HepG2 (cell line): ENCODE results near the gene PI3. TPM values are rescaled to one million over a fixed set of nuclear protein-coding genes. Genes with fewer than 3 reads are reported as not detected.

Experiments used
- ATAC-seq: fragments of 200-7000 bp; cut with Tn5 transposase; 3 replicates; pipeline ENCODE4 v1.9.1; 2020; ENCODE audit warnings: mild to moderate bottlenecking, moderate library complexity
- BruUV-seq: library from RNA; stranded (reverse); fragments of 400-500 nt; replicated peaks from 2 replicates; lab custom pipeline; 2021; lab: Mats Ljungman, UMichigan
- CTCF ChIA-PET: fragments of 300-600 bp; formaldehyde crosslinking; extraction: SDS; loops from one replicate; lab custom pipeline; 2021; ENCODE audit warnings: low total read pairs, inconsistent platforms, low intra/inter-chr PET ratio; lab: Yijun Ruan, JAX
- POLR2A ChIA-PET: fragments of 350-600 bp; sonication (Branson Sonifier 250); formaldehyde crosslinking; loops from one replicate; lab custom pipeline; 2020; ENCODE audit warnings: antibody characterized with exemption, inconsistent platforms; lab: Yijun Ruan, JAX
- DNase-seq: peaks from one replicate; pipeline ENCODE4 v3.0.0-alpha.2; 2015; ENCODE audit warnings: low spot score
- FAIRE-seq: peaks from 3 replicates; lab custom pipeline; 2011; peaks lifted over from hg19 to GRCh38; lab: Jason Lieb, UNC
- H2AFZ ChIP-seq: one replicate; pipeline ENCODE4 v1.6.1; 2011; ENCODE audit warnings: low read length, inconsistent platforms
- H3K27ac ChIP-seq: fragments of 300-600 bp; 3 replicates; pipeline ENCODE4 v1.8.0; 2011; ENCODE audit warnings: mixed run types, mild to moderate bottlenecking, mixed read lengths, low read length, inconsistent platforms; ENCODE audit not compliant: insufficient read depth; ENCODE audit errors: extremely low read length
- H3K27me3 ChIP-seq, 2 experiments: fragments of 200-600 bp in 1 of 2; 2 replicates in 1 of 2; 3 replicates in 1 of 2; pipeline versions ENCODE4 v1.6.0 to v1.8.0; 2011; ENCODE audit warnings: low read length in 2 of 2, mild to moderate bottlenecking in 2 of 2, moderate library complexity in 2 of 2, inconsistent platforms in 1 of 2; ENCODE audit not compliant: insufficient read depth in 2 of 2, control insufficient read depth in 1 of 2
- H3K36me3 ChIP-seq, 2 experiments: fragments of 200-600 bp in 1 of 2; replicated peaks in 1 of 2; 2 replicates in 1 of 2; 3 replicates in 1 of 2; pipeline versions ENCODE4 v1.5.1 to v1.8.0; 2011; ENCODE audit warnings: low read length in 2 of 2, inconsistent platforms in 1 of 2; ENCODE audit not compliant: insufficient read depth in 2 of 2, control insufficient read depth in 1 of 2
- H3K4me1 ChIP-seq: 2 replicates; pipeline ENCODE4 v1.5.1; 2012; ENCODE audit warnings: low read length, inconsistent platforms; ENCODE audit not compliant: insufficient read depth
- H3K4me2 ChIP-seq: 2 replicates; pipeline ENCODE4 v1.6.0; 2011; ENCODE audit warnings: low read depth, low read length, inconsistent platforms
- H3K4me3 ChIP-seq, 3 experiments: fragments of 200-600 bp in 1 of 3; sonication (generic), shearing (Covaris generic) in 1 of 3; replicated peaks in 1 of 3; 2 replicates each; pipeline ENCODE4 v1.5.1; 2011 to 2016; ENCODE audit warnings: low read length in 3 of 3, inconsistent platforms in 2 of 3, low read depth in 2 of 3, mild to moderate bottlenecking in 2 of 3, control low read depth in 1 of 3, mixed read lengths in 1 of 3; ENCODE audit not compliant: insufficient read depth in 1 of 3
- H3K79me2 ChIP-seq: one replicate; pipeline ENCODE4 v1.6.1; 2011; ENCODE audit warnings: low read length, inconsistent platforms; ENCODE audit not compliant: insufficient read depth
- H3K9ac ChIP-seq: 2 replicates; pipeline ENCODE4 v1.6.0; 2011; ENCODE audit warnings: mild to moderate bottlenecking, low read depth, low read length, inconsistent platforms; ENCODE audit not compliant: insufficient read depth
- H3K9me3 ChIP-seq: 2 replicates; pipeline ENCODE4 v1.5.1; 2012; ENCODE audit warnings: mild to moderate bottlenecking, low read length
- H4K20me1 ChIP-seq: 2 replicates; pipeline ENCODE4 v1.6.0; 2011; ENCODE audit warnings: inconsistent platforms, mild to moderate bottlenecking, low read length, moderate library complexity; ENCODE audit not compliant: insufficient read depth
- ARID3A ChIP-seq: IDR thresholded peaks from 2 replicates; pipeline ENCODE4 v1.6.1; 2012; ENCODE audit warnings: low read depth, low read length, improper control_type of control experiment
- CHD4 ChIP-seq: fragments of 200-600 bp; sonication (generic); IDR thresholded peaks from 2 replicates; pipeline ENCODE4 v1.7.0; 2017; ENCODE audit warnings: mild to moderate bottlenecking, low read length, borderline replicate concordance
- DPF2 ChIP-seq: sonication (generic); formaldehyde crosslinking; IDR thresholded peaks from 2 replicates; pipeline ENCODE4 v1.4.0; 2020; ENCODE audit warnings: mild to moderate bottlenecking, low read depth, missing genetic modification reagents, borderline replicate concordance
- GATAD2A ChIP-seq: IDR thresholded peaks from 2 replicates; pipeline ENCODE4 v1.6.1; 2016
- KDM3A ChIP-seq: IDR thresholded peaks from 2 replicates; pipeline ENCODE4 v1.6.1; 2018; ENCODE audit warnings: low read depth, missing compliant biosample characterization
- KDM5B ChIP-seq: sonication (generic); formaldehyde crosslinking; IDR thresholded peaks from 2 replicates; pipeline ENCODE4 v1.4.0; 2020; ENCODE audit warnings: missing genetic modification reagents, mild to moderate bottlenecking, borderline replicate concordance
- MAFK ChIP-seq, 2 experiments: IDR thresholded peaks in 1 of 2; conservative IDR thresholded peaks in 1 of 2; 2 replicates each; pipeline ENCODE4 v1.6.1; 2011; ENCODE audit warnings: improper control_type of control experiment in 2 of 2, low read length in 2 of 2
- NR2F6 ChIP-seq, 2 experiments: IDR thresholded peaks; 2 replicates each; pipeline ENCODE4 v1.6.1; 2016; ENCODE audit warnings: antibody characterized with exemption in 1 of 2, mild to moderate bottlenecking in 1 of 2
- TAF1 ChIP-seq: sonication (generic); formaldehyde crosslinking; IDR thresholded peaks from 2 replicates; pipeline ENCODE4 v1.4.0; 2020; ENCODE audit warnings: missing genetic modification reagents
- U2AF1 ChIP-seq: fragments of 200-400 bp; formaldehyde crosslinking; optimal IDR thresholded peaks from 2 replicates; pipeline ENCODE3; 2017; ENCODE audit warnings: mild to moderate bottlenecking, low read depth, low read length
- ZNF124 ChIP-seq: sonication (generic); formaldehyde crosslinking; IDR thresholded peaks from 2 replicates; pipeline ENCODE4 v1.4.0; 2020; ENCODE audit warnings: missing genetic modification reagents
- WGBS: methylation state at CpG from one replicate; pipeline ENCODE4 v1.1.6; 2017; ENCODE audit warnings: low lambda C conversion rate; 5-methylcytosine and 5-hydroxymethylcytosine counted together
- in situ Hi-C: cut with HindIII; loops from 2 replicates; pipeline ENCODE4 v1.10.0; 2017; ENCODE audit warnings: low pct_unique_long_range_greater_than_20kb; ENCODE audit not compliant: extremely low pct_ligation_motif_present
- intact Hi-C: fragments of 100-400 bp; cut with micrococcal nuclease; formaldehyde crosslinking; loops from one replicate; pipeline ENCODE4 v1.10.0; 2022; ENCODE audit not compliant: unreplicated experiment
- polyA plus RNA-seq, 8 experiments: library from polyadenylated mRNA; depleted of rRNA in 3 of 8; stranded (reverse) in 7 of 8; unstranded in 1 of 8; fragments of >200 nt; fragmentation: Illumina TruSeq in 4 of 8; extraction: Trizol in 4 of 8; gene quantifications; 2 replicates each; pipeline versions ENCODE4 v1.2.1 to v1.2.3, GENCODE V29; 2011 to 2016; ENCODE audit warnings: low read depth in 4 of 8, missing spikeins in 1 of 8, mixed read lengths in 1 of 8; ENCODE audit not compliant: insufficient read depth in 1 of 8
- total RNA-seq, 5 experiments: library from RNA; depleted of rRNA; stranded (reverse); fragments of >200 nt; fragmentation: Illumina TruSeq; extraction: Trizol; gene quantifications; 2 replicates each; pipeline ENCODE4 v1.2.3, GENCODE V29; 2016; ENCODE audit warnings: low read depth in 1 of 5

Gene PI3
- total and polyA plus RNA-seq, 2 of the 13 experiments (the other 11 are each of a cell fraction or from before 2014, with no cell fraction given) = 0.22 TPM; not detected in 1

- H3K79me2 ChIP-seq = no peaks in the 10 kb centered on the region
- no peak overlapping the region for H3K9ac ChIP-seq
- 2% methylated on average over 2 of the region's 2 CpGs for WGBS
- H3K4me3 ChIP-seq = no peak overlapping the region
- H3K27me3 ChIP-seq = no peaks in the 10 kb centered on the region
- H3K4me1 ChIP-seq = no peaks in the 10 kb centered on the region
- ChIA-PET CTCF (no interaction called here), POLR2A (no interaction called here)
- no peak for DNase-seq
- no peak for ATAC-seq
- H4K20me1 ChIP-seq = no peaks in the 10 kb centered on the region
- in situ Hi-C loops (no loop called here), intact Hi-C loops (no loop called here)
- no peak overlapping the region for H3K4me2 ChIP-seq
- no peak for FAIRE-seq
- TF ChIP-seq KDM3A (CRISPR knock-in tag) (no peak), KDM5B (no peak), TAF1 (CRISPR knock-in tag) (no peak), ARID3A (no peak), GATAD2A (CRISPR knock-in tag) (no peak), ZNF124 (CRISPR knock-in tag) (no peak), U2AF1 (no peak), DPF2 (CRISPR knock-in tag) (no peak), CHD4 (no peak), NR2F6 (IDR thresholded peaks at IDR 0.05) (no peak), NR2F6 (CRISPR knock-in tag; IDR thresholded peaks at IDR 0.05) (no peak), MAFK (conservative IDR thresholded peaks at IDR 0.05 in 1 of 2, IDR thresholded peaks at IDR 0.05 in 1 of 2; ENCODE audit: low read length in 2 of 2) (no peak)
- TF ChIP-seq, all 625 proteins: peak for 0
- Histone ChIP-seq H3K27ac (no peak overlapping the region), H2AFZ (no peak overlapping the region), H3K9me3 (peaks cover 6% of the 10 kb centered on the region; the same call in 1 of the 2 replicates), H3K36me3 (no peaks in the 10 kb centered on the region)
- no TSS peak for BruUV-seq
Observed at GRCh38 chr20:45156713-45157112, 18.0 kb upstream of the PI3 start.
